Fibroblast of lung (primary cell): ENCODE results near the gene SLC4A9. TPM values are rescaled to one million over a fixed set of nuclear protein-coding genes. Genes with fewer than 3 reads are reported as not detected.
"Not testable (repeated sequence)": the region's sequence is repeated elsewhere in the genome, so short reads cannot be mapped to it uniquely, and the experiment has no call there.

ENCODE experiments used
- DNase-seq, 2 donors: peaks; one replicate each; pipeline versions ENCODE4 v3.0.0 to v3.0.0-alpha.2; 2010; ENCODE audit warnings: low read depth in 2 of 2
- H2AFZ ChIP-seq: 2 replicates; pipeline ENCODE4 v1.5.1; 2012; ENCODE audit warnings: low read length, control low read depth, inconsistent platforms
- H3K27ac ChIP-seq: 2 replicates; pipeline ENCODE4 v1.5.1; 2011; ENCODE audit warnings: low read length, control low read depth; ENCODE audit not compliant: insufficient read depth
- H3K27me3 ChIP-seq: 2 replicates; pipeline ENCODE4 v1.5.1; 2011; ENCODE audit warnings: mild to moderate bottlenecking, low read length; ENCODE audit not compliant: control insufficient read depth, insufficient read depth
- H3K36me3 ChIP-seq: 2 replicates; pipeline ENCODE4 v1.5.1; 2011; ENCODE audit warnings: low read length; ENCODE audit not compliant: control insufficient read depth, insufficient read depth
- H3K4me1 ChIP-seq: 2 replicates; pipeline ENCODE4 v1.5.1; 2011; ENCODE audit warnings: low read length; ENCODE audit not compliant: control insufficient read depth, insufficient read depth; ENCODE audit errors: extremely low read depth
- H3K4me2 ChIP-seq: 2 replicates; pipeline ENCODE4 v1.5.1; 2011; ENCODE audit warnings: low read length, control low read depth; ENCODE audit not compliant: insufficient read depth; ENCODE audit errors: extremely low read depth
- H3K4me3 ChIP-seq, 4 experiments: fragments of 200-600 bp in 1 of 4; sonication (generic) in 1 of 4; replicated peaks in 1 of 4; 2 replicates each; pipeline ENCODE4 v1.5.1; 2011 to 2016; ENCODE audit warnings: low read length in 4 of 4, low read depth in 3 of 4, mild to moderate bottlenecking in 3 of 4, control low read depth in 2 of 4, inconsistent platforms in 1 of 4, mixed read lengths in 1 of 4; ENCODE audit not compliant: insufficient read depth in 1 of 4; ENCODE audit errors: control extremely low read depth in 1 of 4
- H3K79me2 ChIP-seq: 2 replicates; pipeline ENCODE4 v1.5.1; 2012; ENCODE audit warnings: mild to moderate bottlenecking, low read length, inconsistent platforms; ENCODE audit not compliant: control insufficient read depth, insufficient read depth
- H3K9ac ChIP-seq: 2 replicates; pipeline ENCODE4 v1.5.1; 2011; ENCODE audit warnings: mild to moderate bottlenecking, low read length, control low read depth; ENCODE audit not compliant: insufficient read depth
- H3K9me3 ChIP-seq: 2 replicates; pipeline ENCODE4 v1.5.1; 2012; ENCODE audit warnings: low read depth, low read length; ENCODE audit not compliant: control insufficient read depth, insufficient read depth
- H4K20me1 ChIP-seq: 2 replicates; pipeline ENCODE4 v1.5.1; 2011; ENCODE audit warnings: low read length; ENCODE audit not compliant: control insufficient read depth, insufficient read depth; ENCODE audit errors: extremely low read depth
- EZH2 ChIP-seq: IDR thresholded peaks from 2 replicates; pipeline ENCODE4 v1.5.1; 2012; ENCODE audit warnings: low read length, control low read depth, mild to moderate bottlenecking; ENCODE audit errors: missing control alignments
- polyA plus RNA-seq, 2 donors: library from polyadenylated mRNA; depleted of rRNA in 1 of 2; stranded (reverse) in 1 of 2; unstranded in 1 of 2; fragments of >200 nt; gene quantifications; 2 replicates each; pipeline ENCODE4 v1.2.1, GENCODE V29; 2011 to 2012; ENCODE audit warnings: missing spikeins in 1 of 2
- total RNA-seq: library from RNA; depleted of rRNA; stranded (reverse); fragments of >200 nt; gene quantifications from 2 replicates; pipeline ENCODE4 v1.2.1, GENCODE V29; 2014
- TF ChIP-seq, protein P1 (sequence below), 2 donors: IDR thresholded peaks in 1 of 2; conservative IDR thresholded peaks in 1 of 2; 1 replicate in 1 of 2; 2 replicates in 1 of 2; pipeline ENCODE4 v1.5.1; 2011 to 2012; ENCODE audit warnings: low read length in 2 of 2, control low read depth in 1 of 2, inconsistent platforms in 1 of 2, low read depth in 1 of 2, mild to moderate bottlenecking in 1 of 2

Gene SLC4A9
- total and polyA plus RNA-seq, 2 donors (not counting 1 experiment from before 2014, with no cell fraction given), result not detected

DNA sequence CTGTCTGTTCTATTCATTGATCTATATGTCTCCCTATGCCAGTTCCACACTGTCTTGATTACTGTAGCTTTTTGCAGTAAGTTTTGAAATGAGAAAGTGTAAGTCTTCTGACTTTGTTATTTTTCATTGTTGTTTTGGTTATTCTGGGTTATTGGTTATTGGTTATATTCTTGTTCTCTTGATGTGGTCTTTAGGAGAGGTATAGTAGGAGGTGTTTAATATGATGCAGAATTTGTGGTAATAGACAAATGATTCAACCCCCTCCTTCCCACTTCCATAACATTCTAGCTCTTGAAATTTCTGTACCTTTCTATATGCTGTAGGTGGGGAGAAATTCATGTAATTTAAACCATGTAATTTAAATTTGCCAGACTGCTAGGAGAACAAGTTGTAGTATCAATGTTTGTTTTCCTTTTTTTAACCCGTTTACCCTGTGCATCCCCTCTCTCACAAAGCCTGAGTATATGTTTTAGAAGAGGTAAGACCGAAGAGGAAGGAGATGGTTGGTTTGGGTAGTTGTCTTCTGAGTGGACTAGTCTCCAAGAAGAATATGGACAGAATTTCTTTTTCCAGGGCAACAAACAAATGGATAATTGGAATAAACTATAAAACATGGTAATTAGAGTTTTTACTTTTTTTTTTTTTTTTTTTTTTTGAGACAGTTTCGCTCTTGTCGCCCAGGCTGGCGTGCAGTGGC, 60.8 kb downstream of the SLC4A9 start:
- TF ChIP-seq, protein P1, sequence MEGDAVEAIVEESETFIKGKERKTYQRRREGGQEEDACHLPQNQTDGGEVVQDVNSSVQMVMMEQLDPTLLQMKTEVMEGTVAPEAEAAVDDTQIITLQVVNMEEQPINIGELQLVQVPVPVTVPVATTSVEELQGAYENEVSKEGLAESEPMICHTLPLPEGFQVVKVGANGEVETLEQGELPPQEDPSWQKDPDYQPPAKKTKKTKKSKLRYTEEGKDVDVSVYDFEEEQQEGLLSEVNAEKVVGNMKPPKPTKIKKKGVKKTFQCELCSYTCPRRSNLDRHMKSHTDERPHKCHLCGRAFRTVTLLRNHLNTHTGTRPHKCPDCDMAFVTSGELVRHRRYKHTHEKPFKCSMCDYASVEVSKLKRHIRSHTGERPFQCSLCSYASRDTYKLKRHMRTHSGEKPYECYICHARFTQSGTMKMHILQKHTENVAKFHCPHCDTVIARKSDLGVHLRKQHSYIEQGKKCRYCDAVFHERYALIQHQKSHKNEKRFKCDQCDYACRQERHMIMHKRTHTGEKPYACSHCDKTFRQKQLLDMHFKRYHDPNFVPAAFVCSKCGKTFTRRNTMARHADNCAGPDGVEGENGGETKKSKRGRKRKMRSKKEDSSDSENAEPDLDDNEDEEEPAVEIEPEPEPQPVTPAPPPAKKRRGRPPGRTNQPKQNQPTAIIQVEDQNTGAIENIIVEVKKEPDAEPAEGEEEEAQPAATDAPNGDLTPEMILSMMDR (conservative IDR thresholded peaks at IDR 0.05 in 1 of 2, IDR thresholded peaks at IDR 0.05 in 1 of 2; ENCODE audit: low read depth in 1 of 2, low read length in 2 of 2), result no peak
- TF ChIP-seq EZH2, result no peak
- H3K27ac ChIP-seq, result no peak overlapping the region
- H2AFZ ChIP-seq, result no peak overlapping the region
- no peak overlapping the region for H3K9ac ChIP-seq
- no peaks in the 10 kb centered on the region for H3K27me3 ChIP-seq
- H3K79me2 ChIP-seq, result peaks cover 64% of the 10 kb centered on the region
- no peak overlapping the region for H3K4me3 ChIP-seq
- peaks cover 3% of the 10 kb centered on the region for H4K20me1 ChIP-seq
- no peaks in the 10 kb centered on the region for H3K9me3 ChIP-seq
- H3K4me2 ChIP-seq, result no peak overlapping the region
- no peaks in the 10 kb centered on the region for H3K36me3 ChIP-seq
- H3K4me1 ChIP-seq, result peaks cover 2% of the 10 kb centered on the region
- no peak for DNase-seq

DNA sequence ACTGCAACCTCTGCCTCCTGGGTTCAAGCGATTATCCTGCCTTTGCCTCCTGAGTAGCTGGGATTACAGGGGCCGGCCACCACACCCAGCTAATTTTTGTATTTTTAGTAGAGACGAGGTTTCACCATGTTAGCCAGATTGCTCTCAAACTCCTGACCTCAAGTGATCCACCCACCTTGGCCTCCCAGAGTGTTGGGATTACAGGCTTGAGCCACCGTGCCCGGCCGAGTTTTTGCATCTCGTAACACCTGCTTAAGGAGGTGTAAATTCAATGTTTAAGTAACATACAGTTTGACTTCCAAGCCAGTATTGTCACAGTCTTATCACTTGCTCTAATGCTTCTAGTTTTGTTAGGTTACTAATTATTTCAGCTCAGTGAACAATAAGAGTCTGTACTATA, 61.4 kb downstream of the SLC4A9 start:
- H3K4me1 ChIP-seq, DNase-seq, H3K27ac ChIP-seq, H3K9ac ChIP-seq, H4K20me1 ChIP-seq, H2AFZ ChIP-seq, H3K9me3 ChIP-seq, H3K27me3 ChIP-seq, H3K36me3 ChIP-seq, H3K4me3 ChIP-seq, H3K4me2 ChIP-seq: not testable (repeated sequence)
- H3K79me2 ChIP-seq, result peaks cover 61% of the 10 kb centered on the region

DNA sequence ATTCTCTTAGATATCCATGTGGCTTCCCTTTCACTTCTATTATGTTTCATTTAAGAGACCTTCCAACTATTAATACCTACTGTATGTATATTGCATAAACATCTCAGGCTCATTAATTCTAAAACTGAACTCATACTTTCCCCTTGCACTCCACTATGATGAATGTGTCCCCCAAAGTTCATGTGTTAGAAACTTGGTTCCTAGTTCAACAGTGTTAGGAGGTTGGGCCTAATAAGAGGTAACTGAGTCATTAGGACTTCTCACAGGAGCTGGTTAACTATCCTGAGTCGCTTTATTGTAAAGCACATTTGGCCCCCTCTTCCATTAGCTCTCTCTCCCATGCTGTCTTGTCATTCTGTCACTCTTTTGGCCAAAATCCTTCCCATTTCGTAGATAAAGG, 63.6 kb downstream of the SLC4A9 start:
- H3K9me3 ChIP-seq, result no peaks in the 10 kb centered on the region
- no peak overlapping the region for H3K27ac ChIP-seq
- H2AFZ ChIP-seq, result no peak overlapping the region
- H3K27me3 ChIP-seq, result no peaks in the 10 kb centered on the region
- TF ChIP-seq, protein P1 (conservative IDR thresholded peaks at IDR 0.05 in 1 of 2, IDR thresholded peaks at IDR 0.05 in 1 of 2; ENCODE audit: low read depth in 1 of 2, low read length in 2 of 2), result no peak
- no peak for TF ChIP-seq EZH2
- peaks cover 2% of the 10 kb centered on the region for H3K4me1 ChIP-seq
- no peak for DNase-seq
- H3K4me3 ChIP-seq, result no peak overlapping the region
- peaks cover 51% of the 10 kb centered on the region for H3K79me2 ChIP-seq
- no peak overlapping the region for H3K9ac ChIP-seq
- no peaks in the 10 kb centered on the region for H3K36me3 ChIP-seq
- H4K20me1 ChIP-seq, result peaks cover 3% of the 10 kb centered on the region
- no peak overlapping the region for H3K4me2 ChIP-seq
